Right lobe of liver (tissue), 6 donors: ENCODE data around the gene CDH15. TPM values are rescaled to one million over a fixed set of nuclear protein-coding genes. Genes with fewer than 3 reads are reported as not detected.

Experiments used
- ATAC-seq, 4 donors: fragments of 200-7000 bp; cut with Tn5 transposase; one replicate each; pipeline ENCODE4 v1.9.1; 2020; ENCODE audit warnings: mild to moderate bottlenecking in 4 of 4, moderate library complexity in 4 of 4
- DNase-seq, 3 donors: peaks; one replicate each; pipeline ENCODE4 v3.0.0-alpha.2; 2020
- H3K27ac ChIP-seq, 3 donors: fragments of 200-600 bp; one replicate each; pipeline ENCODE4 v1.8.0; 2022
- H3K27me3 ChIP-seq, 2 donors: fragments of 200-600 bp; one replicate each; pipeline ENCODE4 v1.8.0; 2022
- H3K36me3 ChIP-seq, 4 donors: fragments of 200-600 bp; sonication (generic) in 1 of 4; one replicate each; pipeline versions ENCODE4 v1.5.1 to v1.8.0; 2017 to 2022; ENCODE audit warnings: control low read depth in 1 of 4
- H3K4me1 ChIP-seq, 4 donors: fragments of 200-600 bp; sonication (generic) in 1 of 4; one replicate each; pipeline versions ENCODE4 v1.5.1 to v1.8.0; 2017 to 2022; ENCODE audit warnings: control low read depth in 1 of 4
- H3K4me3 ChIP-seq, 3 donors: fragments of 200-600 bp; one replicate each; pipeline ENCODE4 v1.8.0; 2022
- H3K9me3 ChIP-seq, 4 donors: fragments of 200-600 bp; sonication (generic) in 1 of 4; one replicate each; pipeline versions ENCODE4 v1.5.1 to v1.8.0; 2017 to 2022; ENCODE audit warnings: control low read depth in 1 of 4
- CTCF ChIP-seq, 4 donors: fragments of 200-600 bp in 3 of 4; fragments of 450-650 bp in 1 of 4; IDR thresholded peaks; one replicate each; pipeline versions ENCODE4 v1.5.1 to v1.8.0; 2016 to 2022; ENCODE audit warnings: antibody characterized with exemption in 4 of 4, mild to moderate bottlenecking in 2 of 4
- POLR2A ChIP-seq: fragments of 450-650 bp; IDR thresholded peaks from one replicate; pipeline ENCODE4 v1.6.1; 2017; ENCODE audit warnings: antibody characterized with exemption, mild to moderate bottlenecking
- WGBS: methylation state at CpG from one replicate; pipeline ENCODE4 v1.1.6; 2018; ENCODE audit warnings: low coverage, low lambda C conversion rate; ENCODE audit not compliant: insufficient coverage; ENCODE audit errors: missing lambda C conversion rate; 5-methylcytosine and 5-hydroxymethylcytosine counted together
- intact Hi-C, 2 donors: fragments of 100-400 bp; cut with DNase I; formaldehyde crosslinking; loops; one replicate each; pipeline versions ENCODE4 v1.11.2 to v1.14.1; 2022
- total RNA-seq, 6 experiments: library from RNA; depleted of rRNA in 2 of 6; stranded (reverse); fragments of >200 nt in 2 of 6; fragmentation: NEBNext Ultra II Directional in 3 of 6; extraction: Animal tissue kit (Norgen Biotek cat#: 25700) in 3 of 6; gene quantifications; one replicate each; pipeline versions ENCODE4 v1.1.0 to v1.2.4, GENCODE V29; 2016 to 2023
- donor health status: DM: no; HTN: yes; CAD: no.
- donor health status: DM: no; HTN: no; CAD: no.
- donor health status: DM: no; HTN: no; CAD: no.
- donor health status: DM: no; HTN: yes; CAD: no.
- donor health status: DM: no; HTN: yes; CAD: no.

Gene CDH15
- total RNA-seq, 6 experiments from 2014 or later = 0.12 to 3.3 (median 0.15) TPM; not detected in 1

GRCh38 chr16:89154390-89155183 is 17.0 kb upstream of the CDH15 start:
- WGBS = 64% methylated on average over 8 of the region's 24 CpGs

GRCh38 chr16:89155184-89155679 is 16.3 kb upstream of the CDH15 start:
- no peaks in the 10 kb centered on the region for H3K9me3 ChIP-seq
- 20% methylated on average over 3 of the region's 19 CpGs for WGBS
- H3K4me3 ChIP-seq = no peak overlapping the region
- H3K4me1 ChIP-seq = no peaks in the 10 kb centered on the region
- peaks cover 0 to 3% (median 1%) of the 10 kb centered on the region in 4 donors for H3K36me3 ChIP-seq
- no peak overlapping the region for H3K27ac ChIP-seq
- intact Hi-C loops = no loop called here
- DNase-seq (no peak), ATAC-seq (peak; percentile 30 to 45 (median 38))
- no peak for TF ChIP-seq POLR2A
- no peak for TF ChIP-seq CTCF (IDR thresholded peaks at IDR 0.05)
- H3K27me3 ChIP-seq = no peaks in the 10 kb centered on the region

More at GRCh38 chr16:89154390-89155183, 17.0 kb upstream of the CDH15 start:
- DNase-seq (no peak), ATAC-seq (peak; percentile 9 to 24 (median 18))
- no peaks in the 10 kb centered on the region for H3K9me3 ChIP-seq
- intact Hi-C loops = no loop called here
- no peak overlapping the region for H3K4me3 ChIP-seq
- H3K36me3 ChIP-seq = peaks cover 0 to 3% (median 1%) of the 10 kb centered on the region in 4 donors
- no peaks in the 10 kb centered on the region for H3K4me1 ChIP-seq
- TF ChIP-seq POLR2A (no peak), CTCF (IDR thresholded peaks at IDR 0.05) (no peak)
- no peaks in the 10 kb centered on the region for H3K27me3 ChIP-seq
- H3K27ac ChIP-seq = no peak overlapping the region

GRCh38 chr16:89155851-89156739 is 15.5 kb upstream of the CDH15 start:
- Histone ChIP-seq H3K9me3 (no peaks in the 10 kb centered on the region), H3K27ac (no peak overlapping the region), H3K36me3 (peaks cover 0 to 3% (median 0%) of the 10 kb centered on the region in 4 donors), H3K4me1 (no peaks in the 10 kb centered on the region), H3K4me3 (no peak overlapping the region), H3K27me3 (no peaks in the 10 kb centered on the region)
- intact Hi-C loops = no loop called here
- DNase-seq (no peak), ATAC-seq (peak in 1 of 4 donors; percentile 6)
- WGBS = 60% methylated on average over 4 of the region's 24 CpGs
- TF ChIP-seq POLR2A (no peak), CTCF (IDR thresholded peaks at IDR 0.05) (no peak)

- Histone ChIP-seq H3K4me1 (no peaks in the 10 kb centered on the region), H3K36me3 (peaks cover 0 to 1% (median 0%) of the 10 kb centered on the region in 4 donors), H3K9me3 (no peaks in the 10 kb centered on the region), H3K27me3 (no peaks in the 10 kb centered on the region), H3K27ac (no peak overlapping the region), H3K4me3 (no peak overlapping the region)
- intact Hi-C loops = no loop called here
- ATAC-seq (no peak), DNase-seq (no peak)
- WGBS = 40% methylated on average over 2 of the region's 26 CpGs
- TF ChIP-seq POLR2A (no peak), CTCF (IDR thresholded peaks at IDR 0.05) (no peak)
These were observed 14.6 kb upstream of the CDH15 start for GRCh38 chr16:89156740-89157645.
